HG03354 (cell line): Measurements from ENCODE around the gene CFAP43.

Source experiments
- ATAC-seq: cut with Tn5 transposase; IDR thresholded peaks from one replicate; pipeline ENCODE4 v1.9.1; 2021; ENCODE audit warnings: mild to moderate bottlenecking; ENCODE audit not compliant: unreplicated experiment, poor library complexity, severe bottlenecking

Gene CFAP43

DNA sequence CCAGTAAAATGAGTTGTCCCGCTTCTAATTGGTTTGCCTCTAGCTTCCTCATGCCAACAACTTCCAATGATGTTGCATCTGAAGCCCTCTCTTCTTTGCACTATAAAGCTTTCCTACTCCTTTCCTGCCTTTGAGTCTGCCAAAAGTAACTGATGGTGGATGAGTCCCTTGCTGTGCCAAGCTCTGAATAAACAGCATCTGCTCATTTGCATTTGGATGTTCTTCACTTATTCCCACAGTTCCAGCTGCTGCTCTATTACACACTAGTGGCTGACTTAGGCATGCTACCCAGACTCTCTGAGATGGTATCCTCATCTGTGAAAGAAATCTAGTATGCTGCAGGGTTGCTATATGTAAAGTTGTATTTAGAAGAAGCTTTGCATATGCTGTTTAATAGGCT, 85.3 kb downstream of the CFAP43 start:
- no peak for ATAC-seq

DNA sequence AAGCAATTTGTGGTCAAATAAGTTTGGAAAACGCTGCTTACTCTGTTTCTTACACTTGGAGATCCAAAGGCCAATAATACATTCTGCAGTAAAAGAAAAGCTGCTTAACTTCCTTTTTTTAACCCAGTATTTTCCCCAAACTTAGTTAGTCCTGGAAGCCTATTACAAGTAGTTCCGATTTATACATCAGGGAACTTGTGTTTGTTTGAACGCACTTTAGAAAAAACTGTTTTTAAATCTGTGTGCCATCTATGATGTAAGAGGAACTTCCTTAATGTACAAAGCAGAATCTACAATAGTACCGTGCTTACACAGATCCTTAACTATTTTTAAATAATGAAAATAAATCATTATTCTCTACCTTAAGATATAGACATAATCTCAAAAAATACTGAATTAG, 87.2 kb downstream of the CFAP43 start:
- no peak for ATAC-seq

DNA sequence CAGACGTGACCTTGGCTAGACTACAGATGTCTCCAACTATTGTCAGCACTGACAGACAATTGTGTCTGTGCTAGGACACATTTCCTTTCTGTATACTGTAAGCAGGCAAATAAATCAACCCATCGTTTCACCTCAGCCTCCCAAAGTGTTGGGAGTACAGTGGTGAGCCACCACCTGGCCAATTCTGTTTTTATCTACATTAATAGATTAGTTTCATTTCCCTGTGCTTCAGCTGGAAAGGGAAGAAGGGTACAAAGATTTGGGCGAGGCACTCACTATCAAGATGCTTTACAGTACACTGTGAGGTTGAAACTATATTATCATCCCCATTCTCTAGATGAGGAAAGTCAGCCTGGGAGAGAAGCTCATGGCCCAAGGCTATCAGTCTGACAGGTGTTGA, 88.3 kb downstream of the CFAP43 start:
- no peak for ATAC-seq

DNA sequence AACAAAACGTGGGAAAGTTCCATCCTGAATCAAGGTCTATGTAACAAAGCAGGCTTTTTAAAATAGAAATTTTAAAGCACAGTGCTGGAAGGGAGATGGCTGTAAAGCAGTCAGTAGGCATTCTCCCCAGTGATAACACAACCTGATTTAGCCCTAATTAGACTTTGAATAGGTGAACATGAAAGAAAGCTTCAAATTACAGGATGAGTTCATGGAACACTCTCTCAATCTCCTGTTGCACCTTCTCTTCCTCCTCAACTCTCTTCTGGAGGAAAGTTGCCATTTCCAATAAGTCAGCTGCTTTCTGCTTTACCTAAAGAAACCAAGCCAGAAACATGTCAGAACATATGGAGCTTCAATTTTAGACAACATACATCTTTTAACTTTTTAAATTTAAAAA, 90.1 kb downstream of the CFAP43 start:
- no peak for ATAC-seq

DNA sequence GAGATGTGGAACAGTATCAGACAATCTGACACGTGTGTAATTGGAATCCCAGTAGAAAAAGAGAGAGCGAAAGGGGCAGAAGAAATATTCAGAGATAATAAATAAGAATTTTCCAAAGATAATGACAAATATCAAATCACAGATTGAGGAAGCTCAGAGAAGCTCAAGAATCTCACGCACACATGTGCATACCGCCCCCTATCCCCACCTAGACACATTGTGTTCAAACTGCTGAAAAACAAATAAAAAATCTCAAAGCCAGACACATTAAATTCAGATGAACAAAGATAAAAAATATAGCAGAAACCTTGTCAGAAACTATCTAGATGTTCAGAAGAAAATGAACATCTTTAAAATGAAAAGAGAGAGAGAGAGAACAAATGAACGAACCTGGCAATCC, 92.9 kb downstream of the CFAP43 start:
- no peak for ATAC-seq

DNA sequence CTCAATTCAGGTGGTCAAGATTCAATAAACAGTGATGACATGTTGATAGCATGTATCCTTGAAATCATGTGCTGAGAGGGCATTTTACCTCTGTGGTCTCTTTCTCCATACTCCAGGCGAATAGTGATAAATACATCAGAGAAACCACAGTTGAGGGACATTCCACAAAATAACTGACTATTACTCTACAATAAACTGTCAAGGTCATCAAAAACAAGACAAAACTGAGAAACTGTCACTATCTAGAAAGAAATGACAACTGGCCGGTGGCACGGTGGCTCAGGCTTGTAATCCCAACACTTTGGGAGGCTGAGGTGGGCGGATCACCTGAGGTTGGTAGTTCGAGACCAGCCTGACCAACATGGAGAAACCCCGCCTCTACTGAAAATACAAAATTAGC, 94.0 kb downstream of the CFAP43 start:
- ATAC-seq, result no peak

DNA sequence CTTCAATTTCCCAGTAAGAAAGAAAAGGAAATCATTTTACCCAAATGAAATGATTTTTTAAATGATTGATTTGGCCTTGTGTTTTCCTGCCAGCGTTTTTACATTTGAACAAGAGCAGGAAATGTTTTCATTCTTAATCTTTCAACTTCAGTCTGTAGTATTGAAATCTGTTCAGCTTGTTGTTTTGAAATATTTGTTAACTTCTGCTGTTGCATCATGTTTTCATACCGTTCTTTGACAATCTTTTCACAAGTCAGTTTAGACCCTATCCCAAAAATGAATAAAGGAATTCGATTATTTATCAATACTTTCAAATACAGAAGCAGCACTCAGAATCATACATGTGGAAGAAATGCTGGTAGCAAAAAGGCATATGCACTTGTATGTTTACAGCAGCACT, 102.1 kb downstream of the CFAP43 start:
- no peak for ATAC-seq

DNA sequence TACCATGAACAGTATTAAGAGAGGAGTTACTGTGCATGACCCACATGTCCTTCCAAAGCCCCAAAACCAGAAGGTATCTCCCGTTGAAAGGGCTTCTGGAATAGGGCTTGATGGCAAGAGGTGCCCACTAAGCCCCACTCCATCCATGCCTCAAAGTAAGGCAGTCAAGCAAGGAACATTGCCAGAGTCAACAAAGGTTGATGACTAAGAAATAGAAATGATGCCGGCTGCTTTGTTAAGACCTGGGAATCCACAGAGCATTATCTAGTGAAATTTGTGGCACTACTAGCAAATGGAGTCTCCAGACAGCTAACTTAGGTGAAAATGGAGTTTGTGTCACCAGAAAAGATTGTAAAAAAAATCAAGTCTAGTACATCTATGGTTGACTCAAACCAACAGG, 104.0 kb downstream of the CFAP43 start:
- ATAC-seq, result no peak

DNA sequence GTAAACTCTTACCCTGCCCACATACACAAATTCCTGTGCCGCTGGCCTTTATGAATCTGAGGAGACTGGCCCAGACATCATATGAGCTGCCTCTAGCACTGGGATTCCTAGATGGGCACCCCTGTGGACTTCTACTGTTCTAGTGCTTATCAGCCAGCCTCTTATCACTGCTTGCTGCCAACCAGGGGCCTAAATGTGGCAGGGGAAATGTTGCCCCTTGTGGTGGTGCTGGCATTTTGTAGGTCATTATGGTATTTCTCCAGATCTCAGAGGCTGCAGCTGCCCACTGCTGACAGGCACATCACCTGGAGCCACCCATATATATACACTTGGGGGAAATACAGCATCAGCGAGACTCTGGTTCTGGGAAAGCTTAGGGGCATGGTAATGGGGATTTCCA, 104.8 kb downstream of the CFAP43 start:
- ATAC-seq, result no peak

DNA sequence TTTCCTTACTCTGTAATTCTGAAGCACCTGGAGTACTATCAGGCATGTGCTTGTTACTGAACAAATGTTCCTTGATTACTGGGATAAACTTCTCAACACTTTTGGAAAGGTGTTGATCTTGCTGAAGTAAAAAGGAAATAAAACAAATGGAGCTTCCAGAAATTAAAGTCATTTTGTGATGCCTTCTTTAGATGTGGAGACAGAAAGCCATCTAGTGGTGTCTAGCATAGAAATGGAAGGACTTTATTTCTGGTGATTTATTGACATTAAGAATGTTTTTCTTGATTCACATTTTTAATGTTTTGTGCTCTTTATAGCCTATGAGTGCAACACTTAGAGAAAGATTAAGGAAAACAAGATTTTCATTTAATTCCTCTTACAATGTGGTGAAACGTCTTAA, 108.8 kb downstream of the CFAP43 start:
- no peak for ATAC-seq

DNA sequence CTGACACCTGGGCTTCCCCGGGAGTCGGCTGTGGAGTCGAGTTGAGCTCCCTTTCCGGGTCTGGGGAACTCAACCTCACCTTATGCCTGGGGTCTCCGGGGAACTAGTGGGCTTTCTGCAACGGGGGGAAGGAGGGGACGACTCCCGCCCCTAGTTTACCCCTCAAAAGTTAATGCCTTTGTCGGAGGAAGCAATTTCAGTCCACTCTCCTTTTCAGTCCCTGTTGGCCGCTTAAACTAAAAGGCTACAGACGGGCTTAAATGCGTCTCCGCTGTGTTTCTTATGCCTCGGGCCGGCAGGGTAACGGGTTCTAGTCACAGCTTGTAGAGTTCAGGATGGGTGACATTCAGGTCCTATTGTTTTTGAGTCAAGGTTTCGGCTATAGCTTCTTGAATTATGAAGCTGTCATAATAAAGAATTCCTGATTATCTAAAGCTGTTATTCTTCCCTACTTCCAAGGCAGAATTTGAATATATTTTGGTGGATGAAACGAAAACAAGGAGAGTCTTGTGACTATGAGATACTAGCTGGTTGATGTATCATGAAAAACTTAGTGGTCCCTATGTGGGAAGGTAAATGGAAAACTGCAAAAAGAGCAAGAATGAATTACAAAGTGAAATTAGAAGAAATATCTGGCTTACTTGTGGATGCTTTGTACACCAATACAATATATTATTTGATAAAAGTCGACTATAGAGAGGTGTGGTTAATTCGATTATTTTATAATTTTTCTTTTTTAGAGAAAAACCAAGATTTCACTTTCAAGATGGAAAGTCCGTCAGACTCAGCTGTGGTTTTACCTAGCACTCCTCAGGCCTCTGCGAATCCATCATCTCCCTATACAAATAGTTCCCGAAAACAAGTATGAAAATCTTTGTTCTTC, 109.7 kb downstream of the CFAP43 start:
- peak; percentile 4 for ATAC-seq

DNA sequence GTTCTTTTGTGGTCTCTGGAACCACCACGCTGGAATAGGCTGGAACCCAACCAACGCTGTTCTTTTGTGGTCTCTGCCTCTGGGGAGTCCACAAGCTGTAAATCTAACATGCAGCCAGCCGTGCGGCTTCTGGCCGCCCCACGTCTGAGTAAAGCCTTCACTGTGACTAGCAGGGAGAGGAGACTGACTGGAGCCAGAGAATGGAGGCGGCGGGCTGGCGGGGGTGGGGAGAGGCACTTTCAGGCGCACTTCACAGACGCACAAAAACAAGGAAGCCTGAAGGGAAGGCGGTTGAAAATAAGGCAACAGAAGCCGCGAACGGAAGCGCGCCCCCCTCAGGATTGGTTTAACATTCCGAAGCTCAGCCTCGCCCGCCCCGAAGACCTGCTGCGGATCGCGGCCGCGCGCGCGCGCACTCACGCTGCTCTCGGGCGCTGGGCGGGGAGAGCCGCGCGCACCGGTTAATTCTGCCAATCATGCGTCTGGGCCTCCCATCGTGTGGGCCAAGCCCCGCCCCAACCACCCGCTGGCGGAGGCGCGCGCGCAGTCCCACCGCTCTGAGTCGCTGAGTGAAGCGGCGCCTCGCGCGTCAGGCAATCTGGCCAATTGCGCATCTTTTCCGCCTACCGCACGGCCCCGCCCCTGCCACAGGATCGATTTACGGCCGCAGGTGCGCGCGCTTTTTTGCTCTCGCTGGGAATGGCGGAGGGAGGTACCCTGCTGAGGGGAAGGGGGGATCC, 110.5 kb downstream of the CFAP43 start, which contains the start of gene SFR1:
Gene SFR1, plus strand, starts transcription at position 687 of the 740 bp plus-strand sequence. Its CDS starts 13 bp downstream, at position 700.
- peak; percentile 91 for ATAC-seq

DNA sequence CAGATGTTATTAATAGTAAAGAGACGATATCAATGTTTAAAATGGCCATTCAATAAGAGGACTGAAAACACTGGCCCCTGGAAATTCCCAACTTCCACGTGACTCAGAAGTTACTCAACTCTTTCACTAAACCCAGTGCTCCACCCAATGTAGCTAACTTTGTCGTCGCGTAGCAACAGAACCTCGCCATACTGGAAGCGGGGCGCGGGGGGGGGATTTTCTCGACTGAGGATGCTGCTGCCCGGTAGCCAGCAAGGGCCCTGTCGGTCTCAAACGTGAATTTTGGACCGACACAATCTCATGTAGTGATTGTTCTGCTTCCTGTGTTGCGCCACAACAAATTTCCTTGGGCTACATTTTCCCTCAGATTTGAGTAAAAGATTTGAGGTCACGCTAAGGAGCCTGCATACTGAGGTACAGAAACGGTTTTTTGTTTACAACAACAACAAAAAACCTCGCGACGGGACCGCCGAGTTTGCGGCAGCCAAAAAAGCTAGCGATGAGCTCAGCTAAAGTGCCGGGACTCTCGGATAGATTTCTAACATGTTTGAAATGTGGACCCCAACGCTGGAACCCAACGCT, 111.2 kb downstream of the CFAP43 start:
- peak; percentile 52 for ATAC-seq

DNA sequence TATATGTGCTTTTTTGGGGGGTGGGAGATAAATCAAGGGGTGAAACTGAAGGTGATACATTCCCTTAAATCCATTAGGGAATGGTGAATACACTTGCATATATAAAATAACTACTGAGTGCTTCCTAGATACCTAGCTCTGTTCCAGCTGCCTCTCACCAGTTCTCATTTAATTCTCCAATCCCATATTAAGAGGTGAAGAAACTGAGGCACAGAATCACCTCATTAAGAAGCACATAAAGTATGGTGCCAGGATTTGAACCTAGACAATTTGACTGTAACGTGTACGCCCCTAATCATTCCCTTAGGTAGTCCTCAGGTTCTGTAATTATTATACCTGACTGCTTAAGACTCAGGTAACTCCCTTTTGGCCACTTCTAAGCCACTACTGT, 111.7 kb downstream of the CFAP43 start:
- ATAC-seq, result no peak

DNA sequence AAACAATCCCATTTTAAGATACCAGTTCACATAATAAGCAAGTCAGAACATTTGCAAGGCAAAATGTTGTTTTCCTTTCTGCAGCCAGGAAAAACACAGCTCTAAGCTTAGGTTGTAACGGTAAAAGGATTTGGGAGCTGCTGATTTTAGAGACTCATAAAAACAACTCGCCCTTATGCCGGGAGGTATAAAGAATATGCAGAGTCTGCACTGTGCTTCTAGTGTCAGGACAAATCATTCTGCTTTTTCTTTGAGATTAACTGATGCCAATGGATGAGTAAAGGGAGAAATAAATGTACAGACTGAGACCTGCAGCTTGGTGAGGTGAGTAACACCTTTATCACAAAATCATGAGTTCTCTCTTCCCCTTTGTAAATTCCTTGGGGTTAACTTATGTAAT, 112.2 kb downstream of the CFAP43 start:
- ATAC-seq, result no peak

DNA sequence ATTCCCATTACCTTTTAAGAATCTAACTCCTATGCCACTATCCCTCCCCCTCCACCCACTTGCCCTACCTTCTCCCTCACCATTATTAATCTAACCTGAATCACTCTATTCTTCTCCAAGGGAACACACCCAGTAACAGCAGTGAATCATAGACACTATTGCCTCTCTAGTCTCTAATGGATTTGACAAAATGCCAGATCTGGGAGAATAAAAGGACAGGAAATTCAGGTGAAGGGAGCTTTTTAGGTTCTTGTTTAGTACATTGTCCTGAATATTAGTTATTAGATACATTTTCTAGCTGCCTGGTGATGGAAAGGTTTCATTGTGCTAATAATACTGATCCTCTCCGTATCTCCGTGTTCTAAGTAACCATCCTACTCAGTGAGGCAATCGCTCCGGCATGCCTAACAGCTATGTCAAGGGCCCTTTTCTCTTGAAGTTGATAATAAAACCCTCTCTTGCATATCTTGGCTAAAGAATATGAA, 114.3 kb downstream of the CFAP43 start:
- no peak for ATAC-seq

DNA sequence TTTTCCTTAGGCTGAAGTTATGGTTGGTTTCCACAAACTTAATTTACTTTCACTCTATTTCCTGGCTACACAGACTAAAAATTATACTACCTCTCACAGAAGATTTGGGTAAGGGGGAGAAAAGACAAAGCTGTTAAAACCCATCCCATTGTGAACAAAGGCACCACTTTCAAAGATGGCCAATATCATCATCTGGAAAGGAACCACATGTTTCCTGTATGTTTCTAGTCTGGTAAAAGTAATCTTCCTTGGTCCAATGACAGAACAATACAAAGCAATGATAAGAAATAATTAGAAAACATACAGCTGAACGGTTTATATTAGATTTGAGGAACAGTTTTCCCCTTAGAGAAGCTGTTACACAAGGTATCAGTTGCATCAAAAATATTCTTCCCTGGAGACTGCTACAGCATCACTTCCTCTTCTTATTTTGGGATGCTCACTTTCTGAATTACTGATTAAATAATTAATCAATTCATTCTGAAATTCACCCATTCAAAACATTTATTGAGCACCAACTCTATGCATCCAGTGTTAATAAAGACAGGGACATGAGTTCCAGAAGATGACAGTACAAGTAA, 118.7 kb downstream of the CFAP43 start:
- ATAC-seq, result no peak

DNA sequence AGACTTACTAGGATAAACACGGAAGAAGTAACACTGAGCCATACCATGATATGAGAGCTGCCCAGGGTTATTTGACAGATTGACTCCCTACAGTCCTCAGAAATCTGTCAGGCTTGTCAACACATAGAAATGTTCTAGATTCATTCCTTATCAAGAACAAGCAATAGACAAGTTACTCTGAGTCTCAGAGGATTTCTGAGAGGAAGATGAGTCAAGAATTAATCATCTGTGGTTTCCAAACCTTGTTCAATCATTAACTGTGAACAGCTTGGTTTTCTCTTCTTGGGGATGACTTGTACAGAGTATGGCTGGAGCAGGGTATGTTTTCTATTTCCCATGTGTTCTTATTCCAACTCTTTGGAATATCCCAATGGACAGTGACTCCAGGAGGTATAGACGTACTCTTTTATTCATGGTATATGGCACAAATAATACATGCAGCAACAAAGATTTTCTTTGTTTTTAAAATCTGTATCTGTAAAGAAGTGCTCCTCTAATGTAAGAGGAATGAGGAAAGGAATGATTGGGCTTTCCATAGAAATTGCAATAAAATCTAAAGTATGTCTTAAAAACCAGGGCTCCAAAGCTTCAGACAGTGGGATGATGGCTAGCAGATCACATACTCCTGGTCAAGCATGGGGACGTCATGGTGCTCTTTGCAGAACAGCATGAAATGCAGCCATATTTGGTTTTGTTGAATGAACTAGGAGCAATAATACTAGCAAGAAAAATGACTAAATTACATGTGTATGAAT, 122.1 kb downstream of the CFAP43 start:
- peak; percentile 99 for ATAC-seq

DNA sequence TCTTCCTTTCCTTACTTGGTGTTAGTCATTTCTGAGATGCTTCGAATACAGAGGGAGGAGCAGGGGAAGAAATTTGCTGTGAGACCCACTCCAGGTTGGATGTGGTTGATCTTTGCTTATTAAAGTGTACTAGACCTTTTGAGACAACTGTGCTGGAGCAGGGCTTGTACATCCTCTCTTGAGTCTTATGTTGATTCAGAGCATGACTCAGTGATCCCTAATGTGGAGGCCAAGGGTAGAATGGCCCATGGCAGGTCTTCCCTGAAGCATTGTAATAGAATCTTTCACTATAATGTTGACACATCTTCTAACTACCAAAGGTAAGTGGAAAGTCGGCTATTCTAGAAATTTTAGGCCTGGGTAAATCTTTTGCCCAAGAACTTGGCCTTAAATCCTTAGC, 127.2 kb downstream of the CFAP43 start:
- ATAC-seq, result no peak

DNA sequence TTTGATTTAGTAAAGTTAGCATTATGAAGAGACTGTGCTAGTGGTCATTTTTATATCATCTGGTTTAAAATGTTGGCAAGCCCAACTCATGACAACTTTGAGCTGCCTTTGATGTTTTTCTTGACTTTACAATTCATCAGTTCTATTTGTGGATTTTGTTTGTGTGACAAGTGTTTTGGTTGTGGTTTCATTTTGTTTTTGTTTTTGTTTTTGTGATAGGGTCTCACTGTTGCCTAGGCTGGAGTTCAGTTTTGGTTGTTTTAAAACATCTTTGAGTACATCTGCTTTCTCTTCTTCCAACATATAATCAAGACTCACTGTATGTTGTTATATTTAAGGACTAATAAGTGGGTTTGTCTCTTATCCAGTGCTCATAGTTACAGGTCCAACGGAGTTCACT, 127.7 kb downstream of the CFAP43 start:
- ATAC-seq, result peak; percentile 71
